Neutrophil (primary cell): ENCODE data around the gene ZNF813.
"Not testable (repeated sequence)": the region's sequence is repeated elsewhere in the genome, so short reads cannot be mapped to it uniquely, and the experiment has no call there.

Experiments
- H3K27ac ChIP-seq: fragments of 200-600 bp; sonication (generic); 2 replicates; pipeline ENCODE4 v1.5.1; 2016; ENCODE audit warnings: mild to moderate bottlenecking, moderate library complexity
- H3K27me3 ChIP-seq: fragments of 200-600 bp; sonication (generic); 2 replicates; pipeline ENCODE4 v1.6.0; 2016; ENCODE audit warnings: mild to moderate bottlenecking
- H3K36me3 ChIP-seq: fragments of 200-600 bp; sonication (generic); 2 replicates; pipeline ENCODE4 v1.5.1; 2017
- H3K4me1 ChIP-seq, 2 experiments: fragments of 200-600 bp in 1 of 2; sonication (generic) in 1 of 2; 1 replicate in 1 of 2; 2 replicates in 1 of 2; pipeline versions ENCODE4 v1.5.1 to v1.6.1; 2013 to 2016; ENCODE audit warnings: low read depth in 1 of 2, low read length in 1 of 2, mild to moderate bottlenecking in 1 of 2, moderate library complexity in 1 of 2; ENCODE audit not compliant: control insufficient read depth in 1 of 2, insufficient read depth in 1 of 2
- H3K4me3 ChIP-seq, 2 experiments: fragments of 200-600 bp in 1 of 2; sonication (generic) in 1 of 2; 1 replicate in 1 of 2; 2 replicates in 1 of 2; pipeline ENCODE4 v1.5.1; 2013 to 2016; ENCODE audit warnings: low read depth in 1 of 2, low read length in 1 of 2, mild to moderate bottlenecking in 1 of 2, moderate library complexity in 1 of 2
- H3K9me3 ChIP-seq: fragments of 200-600 bp; sonication (generic); 2 replicates; pipeline ENCODE4 v1.5.1; 2016
- TF ChIP-seq, protein P1 (sequence below): fragments of 200-600 bp; sonication (generic); IDR thresholded peaks from 2 replicates; pipeline ENCODE4 v1.5.1; 2016; ENCODE audit warnings: antibody characterized with exemption

The ZNF813 gene

DNA sequence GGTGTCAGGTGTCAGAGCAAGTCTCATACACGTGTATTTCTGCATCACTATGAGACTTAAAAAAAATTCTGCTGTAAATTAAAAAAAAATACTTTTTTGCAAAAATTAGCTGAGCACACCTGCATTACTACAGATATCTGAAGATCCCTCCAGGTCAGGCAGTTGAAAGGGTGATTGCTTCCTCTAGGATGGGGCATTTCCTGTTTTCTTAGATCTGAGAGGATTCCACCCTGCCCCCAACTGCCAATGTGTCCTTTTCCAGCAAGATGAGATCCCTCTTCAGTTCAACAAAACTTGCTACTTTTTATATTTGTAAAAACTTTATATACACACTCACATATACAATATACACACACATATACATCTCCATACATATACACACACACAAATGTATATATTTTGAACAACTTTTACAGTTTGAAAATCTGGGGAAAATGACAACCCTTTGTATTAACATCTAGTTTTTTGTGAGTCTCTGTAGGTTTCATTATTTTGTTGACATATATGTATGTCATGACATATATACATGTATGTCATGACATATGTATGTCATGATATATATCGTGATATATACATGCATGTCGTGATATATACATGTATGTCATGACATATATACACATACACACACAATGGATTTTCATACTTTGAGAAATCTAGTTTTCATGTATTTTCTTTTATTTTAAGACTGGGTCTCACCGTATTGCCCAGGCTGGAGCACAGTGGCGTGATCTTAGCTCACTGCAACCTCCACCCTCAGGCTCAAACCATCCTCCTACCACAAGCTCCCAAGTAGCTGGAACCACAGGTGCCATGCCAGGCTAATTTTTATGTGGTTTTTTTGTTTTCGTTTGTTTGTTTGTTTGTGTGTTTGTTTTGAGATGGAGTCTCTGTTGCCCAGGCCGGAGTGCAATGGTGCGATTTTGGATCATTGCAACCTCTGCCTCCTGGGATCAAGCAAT lies 17.8 kb downstream of the ZNF813 start:
- peaks cover 3% of the 10 kb centered on the region for H3K36me3 ChIP-seq
- peaks cover 16% of the 10 kb centered on the region for H3K9me3 ChIP-seq
- TF ChIP-seq, protein P1, sequence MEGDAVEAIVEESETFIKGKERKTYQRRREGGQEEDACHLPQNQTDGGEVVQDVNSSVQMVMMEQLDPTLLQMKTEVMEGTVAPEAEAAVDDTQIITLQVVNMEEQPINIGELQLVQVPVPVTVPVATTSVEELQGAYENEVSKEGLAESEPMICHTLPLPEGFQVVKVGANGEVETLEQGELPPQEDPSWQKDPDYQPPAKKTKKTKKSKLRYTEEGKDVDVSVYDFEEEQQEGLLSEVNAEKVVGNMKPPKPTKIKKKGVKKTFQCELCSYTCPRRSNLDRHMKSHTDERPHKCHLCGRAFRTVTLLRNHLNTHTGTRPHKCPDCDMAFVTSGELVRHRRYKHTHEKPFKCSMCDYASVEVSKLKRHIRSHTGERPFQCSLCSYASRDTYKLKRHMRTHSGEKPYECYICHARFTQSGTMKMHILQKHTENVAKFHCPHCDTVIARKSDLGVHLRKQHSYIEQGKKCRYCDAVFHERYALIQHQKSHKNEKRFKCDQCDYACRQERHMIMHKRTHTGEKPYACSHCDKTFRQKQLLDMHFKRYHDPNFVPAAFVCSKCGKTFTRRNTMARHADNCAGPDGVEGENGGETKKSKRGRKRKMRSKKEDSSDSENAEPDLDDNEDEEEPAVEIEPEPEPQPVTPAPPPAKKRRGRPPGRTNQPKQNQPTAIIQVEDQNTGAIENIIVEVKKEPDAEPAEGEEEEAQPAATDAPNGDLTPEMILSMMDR, result no peak
- H3K27me3 ChIP-seq, result no peaks in the 10 kb centered on the region
- no peak overlapping the region for H3K4me3 ChIP-seq
- H3K27ac ChIP-seq, result no peak overlapping the region
- H3K4me1 ChIP-seq, result no peaks in the 10 kb centered on the region

DNA sequence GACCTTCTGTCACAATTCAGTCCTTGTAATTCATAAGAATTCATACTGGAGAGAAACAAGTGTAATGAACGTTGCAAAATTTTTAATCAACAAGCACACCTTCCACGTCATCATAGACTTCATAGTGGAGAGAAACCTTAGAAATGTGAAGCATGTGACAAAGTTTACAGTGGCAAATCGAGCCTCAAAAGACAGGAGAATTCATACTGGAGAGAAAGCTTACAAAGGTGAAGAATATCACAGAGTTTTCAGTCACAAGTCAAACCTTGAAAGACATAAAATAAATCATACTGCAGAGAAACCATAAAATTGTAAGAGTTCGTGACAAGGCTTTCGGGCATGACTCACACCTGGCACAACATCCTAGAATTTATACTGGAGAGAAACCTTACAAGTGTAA lies 24.6 kb downstream of the ZNF813 start:
- Histone ChIP-seq H3K4me1 (no peaks in the 10 kb centered on the region), H3K4me3 (no peak overlapping the region), H3K27ac (no peak overlapping the region), H3K36me3 (peaks cover 3% of the 10 kb centered on the region), H3K27me3 (no peaks in the 10 kb centered on the region), H3K9me3 (peaks cover 46% of the 10 kb centered on the region)
- TF ChIP-seq, protein P1, result no peak

DNA sequence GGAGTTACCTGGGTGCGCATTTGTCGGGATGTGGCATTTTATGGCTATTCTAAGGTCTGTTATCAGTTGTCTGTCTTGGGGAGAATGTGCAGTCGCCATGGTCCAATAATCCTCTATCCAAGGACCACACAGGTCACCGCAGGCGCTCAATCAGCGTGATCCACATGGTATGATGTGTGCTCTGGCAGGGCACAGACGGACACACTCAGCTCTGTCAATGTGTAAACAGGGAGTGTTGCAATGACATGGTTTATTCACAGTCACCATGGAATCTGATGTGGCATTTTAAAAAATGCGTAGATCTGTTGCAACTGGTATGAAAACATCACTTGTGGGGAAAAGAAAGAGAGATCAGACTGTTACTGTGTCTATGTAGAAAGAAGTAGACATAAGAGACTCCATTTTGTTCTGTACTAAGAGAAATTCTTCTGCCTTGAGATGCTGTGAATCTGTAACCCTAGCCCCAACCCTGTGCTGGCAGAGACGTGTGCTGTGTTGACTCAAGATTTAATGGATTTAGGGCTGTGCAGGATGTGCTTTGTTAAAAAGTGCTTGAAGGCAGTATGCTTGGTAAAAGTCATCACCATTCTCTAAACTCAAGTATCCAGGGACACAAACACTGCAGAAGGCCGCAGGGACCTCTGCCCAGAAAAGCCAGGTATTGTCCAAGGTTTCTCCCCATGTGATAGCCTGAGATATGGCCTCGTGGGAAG lies 29.9 kb downstream of the ZNF813 start:
- H3K36me3 ChIP-seq, H3K27me3 ChIP-seq, H3K27ac ChIP-seq, H3K4me3 ChIP-seq, H3K4me1 ChIP-seq: not testable (repeated sequence)
- H3K9me3 ChIP-seq, result peaks cover 10% of the 10 kb centered on the region

DNA sequence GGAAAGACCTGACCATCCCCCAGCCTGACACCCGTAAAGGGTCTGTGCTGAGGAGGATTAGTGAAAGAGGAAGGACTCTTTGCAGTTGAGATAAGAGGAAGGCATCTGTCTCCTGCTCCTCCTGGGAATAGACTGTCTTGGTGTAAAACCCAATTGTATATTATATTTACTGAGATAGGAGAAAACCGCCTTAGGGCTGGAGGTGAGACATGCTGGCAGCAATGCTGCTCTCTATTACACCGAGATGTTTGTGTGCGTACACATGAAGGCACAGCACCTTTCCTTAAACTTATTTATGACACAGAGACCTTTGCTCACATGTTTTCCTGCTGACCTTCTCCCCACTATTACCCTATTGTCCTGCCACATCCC lies 30.5 kb downstream of the ZNF813 start:
- H3K9me3 ChIP-seq, H3K27me3 ChIP-seq, H3K36me3 ChIP-seq, H3K4me3 ChIP-seq, H3K4me1 ChIP-seq, H3K27ac ChIP-seq: not testable (repeated sequence)

DNA sequence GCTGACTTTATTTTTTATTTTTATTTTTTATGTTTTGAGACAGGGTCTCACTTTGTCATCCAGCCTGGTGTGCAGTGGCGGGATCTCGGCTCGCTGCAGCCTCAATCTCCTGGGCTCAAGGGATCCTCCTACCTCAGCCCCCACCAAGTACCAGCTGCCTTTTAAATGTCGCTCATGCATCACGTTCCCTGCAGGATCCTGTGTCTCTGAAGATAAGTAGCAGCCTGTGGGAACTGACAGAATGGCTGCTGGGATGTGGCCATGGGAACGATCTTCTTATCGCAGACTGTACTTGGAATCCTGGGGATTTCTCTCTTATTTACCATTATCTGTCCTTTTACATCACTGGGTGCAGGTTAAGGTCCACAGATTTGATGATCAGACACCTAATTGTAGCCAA lies 35.6 kb downstream of the ZNF813 start:
- not testable (repeated sequence) for H3K4me1 ChIP-seq, H3K36me3 ChIP-seq, H3K4me3 ChIP-seq, H3K27ac ChIP-seq, H3K9me3 ChIP-seq
- H3K27me3 ChIP-seq, result peaks cover 15% of the 10 kb centered on the region

DNA sequence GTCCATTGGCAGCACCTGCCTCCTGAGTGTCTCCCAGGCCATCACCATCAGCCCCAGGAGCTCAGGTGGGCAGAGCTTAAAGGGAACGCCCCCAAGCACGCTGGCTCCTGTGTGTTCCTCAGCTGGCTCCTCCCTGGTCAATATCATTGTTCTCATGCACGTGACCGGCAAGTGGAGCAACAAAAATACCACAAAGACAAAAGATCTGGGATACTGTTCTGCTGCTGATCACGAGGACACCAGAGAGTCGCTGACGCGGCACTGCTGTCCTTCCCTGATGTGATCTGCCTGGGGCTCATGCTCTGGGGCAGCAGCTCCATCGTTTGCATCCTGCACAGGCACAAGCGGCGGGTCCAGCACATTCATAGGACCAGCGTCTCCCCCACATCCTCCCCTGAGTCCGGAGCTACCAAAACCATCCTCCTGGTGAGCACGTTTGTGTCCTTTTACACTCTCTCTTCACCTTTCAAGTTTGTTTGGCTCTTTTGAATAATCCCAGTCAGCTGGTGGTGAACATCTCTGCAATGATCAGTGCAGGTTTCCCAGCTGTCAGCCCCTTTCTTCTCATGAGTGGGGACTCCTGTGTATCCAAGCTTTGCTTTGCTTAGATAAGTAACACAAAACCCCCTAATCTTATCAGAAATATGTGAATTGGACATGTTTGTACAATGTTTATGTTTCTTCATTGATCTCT lies 36.3 kb downstream of the ZNF813 start:
- not testable (repeated sequence) for H3K4me3 ChIP-seq

DNA sequence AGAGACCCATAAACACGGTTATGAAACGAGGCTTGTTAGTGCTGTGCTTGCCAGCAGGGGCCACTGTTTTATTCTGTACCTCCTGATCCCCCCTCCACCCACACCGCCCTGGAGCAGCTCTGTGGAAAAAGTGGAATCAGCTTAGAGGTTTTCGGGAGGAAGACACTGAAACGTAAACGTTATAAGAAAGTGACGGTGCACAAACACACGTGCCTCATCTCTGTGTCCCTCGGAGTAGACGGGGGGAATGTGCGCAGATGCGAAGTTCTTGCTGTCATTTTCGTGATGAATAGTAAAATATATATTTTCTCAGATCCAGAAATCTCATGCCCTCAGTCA lies 36.8 kb downstream of the ZNF813 start:
- peaks cover 15% of the 10 kb centered on the region for H3K27me3 ChIP-seq
- not testable (repeated sequence) for H3K36me3 ChIP-seq, H3K4me3 ChIP-seq, H3K9me3 ChIP-seq, H3K27ac ChIP-seq, H3K4me1 ChIP-seq

More for the DNA sequence above, 36.3 kb downstream of the ZNF813 start:
- peaks cover 15% of the 10 kb centered on the region for H3K27me3 ChIP-seq
- not testable (repeated sequence) for H3K4me1 ChIP-seq, H3K36me3 ChIP-seq, H3K27ac ChIP-seq, H3K9me3 ChIP-seq

DNA sequence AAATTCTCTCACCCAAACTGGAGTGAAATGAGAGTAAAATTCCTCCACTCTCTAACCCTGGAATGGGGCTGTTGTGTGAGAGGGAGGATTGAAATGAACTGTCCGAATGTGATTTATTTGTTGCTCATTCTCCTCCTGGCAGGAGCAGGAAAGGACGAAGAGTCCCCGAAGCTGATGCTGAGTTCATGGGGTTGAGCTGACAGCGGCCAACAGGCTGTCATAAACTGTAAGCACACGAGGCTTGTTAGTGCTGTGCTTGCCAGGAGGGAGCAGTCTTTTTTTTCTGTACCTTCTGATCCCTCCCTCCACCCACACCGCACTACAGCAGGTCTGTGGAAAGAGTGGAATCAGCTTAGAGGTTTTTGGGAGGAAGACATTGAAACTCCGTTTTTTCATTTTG lies 37.4 kb downstream of the ZNF813 start:
- H3K36me3 ChIP-seq, result no peaks in the 10 kb centered on the region
- H3K9me3 ChIP-seq, result no peaks in the 10 kb centered on the region
- peaks cover 15% of the 10 kb centered on the region for H3K27me3 ChIP-seq
- TF ChIP-seq, protein P1, result no peak
- H3K4me3 ChIP-seq, result no peak overlapping the region
- no peak overlapping the region for H3K27ac ChIP-seq
- H3K4me1 ChIP-seq, result no peaks in the 10 kb centered on the region
